CD1c-positive myeloid dendritic cell (primary cell): ENCODE results near the gene TMEM213.

Experiments used
- DNase-seq: peaks from one replicate; pipeline ENCODE4 v3.0.0-alpha.2; 2016; ENCODE audit errors: extremely low spot score

TMEM213 gene

DNA sequence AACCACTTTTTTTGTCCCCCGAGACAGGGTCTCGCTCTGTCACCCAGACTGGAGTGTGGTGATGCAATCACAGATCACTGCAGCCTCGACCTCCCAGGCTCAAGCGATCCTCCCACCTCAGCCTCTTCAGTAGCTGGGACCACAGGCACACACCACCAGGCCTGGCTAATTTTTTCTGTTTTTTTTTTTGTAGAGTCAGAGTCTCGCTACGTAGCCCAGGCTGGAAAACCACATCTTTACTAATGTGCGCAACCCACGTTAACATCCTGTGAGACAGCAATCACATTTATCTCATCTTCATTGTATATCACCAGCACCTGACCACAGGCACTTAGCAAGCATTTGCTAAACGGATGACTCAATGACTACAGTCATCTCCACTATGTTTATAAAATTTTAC lies 78.0 kb downstream of the TMEM213 start:
- peak; percentile 31 for DNase-seq

- DNase-seq = no peak
Observed at GRCh38 chr7:138876326-138876725, 78.5 kb downstream of the TMEM213 start.

- DNase-seq = no peak
Observed at GRCh38 chr7:138878051-138878450, 80.3 kb downstream of the TMEM213 start.

- DNase-seq = no peak
Observed at GRCh38 chr7:138878856-138879255, 81.1 kb downstream of the TMEM213 start.

DNA sequence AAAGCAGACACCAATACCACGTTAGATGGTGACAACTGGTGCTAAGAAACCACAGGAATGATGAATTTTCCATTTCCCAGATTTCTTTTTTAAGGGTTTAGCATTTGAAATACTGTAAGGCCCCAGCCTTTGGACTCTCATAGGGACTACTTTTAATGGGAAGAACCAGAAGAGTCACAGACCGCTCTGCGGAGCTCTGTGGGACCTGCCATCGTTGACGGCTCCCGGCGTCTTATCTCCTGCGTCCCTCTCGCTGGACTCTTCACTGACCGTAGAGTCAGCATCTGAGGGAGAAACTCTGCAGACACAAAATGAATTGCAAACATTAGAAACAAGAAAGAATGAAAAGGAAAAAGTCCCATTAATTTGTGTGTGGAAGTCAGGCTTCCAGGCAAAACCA lies 81.6 kb downstream of the TMEM213 start:
- no peak for DNase-seq

DNA sequence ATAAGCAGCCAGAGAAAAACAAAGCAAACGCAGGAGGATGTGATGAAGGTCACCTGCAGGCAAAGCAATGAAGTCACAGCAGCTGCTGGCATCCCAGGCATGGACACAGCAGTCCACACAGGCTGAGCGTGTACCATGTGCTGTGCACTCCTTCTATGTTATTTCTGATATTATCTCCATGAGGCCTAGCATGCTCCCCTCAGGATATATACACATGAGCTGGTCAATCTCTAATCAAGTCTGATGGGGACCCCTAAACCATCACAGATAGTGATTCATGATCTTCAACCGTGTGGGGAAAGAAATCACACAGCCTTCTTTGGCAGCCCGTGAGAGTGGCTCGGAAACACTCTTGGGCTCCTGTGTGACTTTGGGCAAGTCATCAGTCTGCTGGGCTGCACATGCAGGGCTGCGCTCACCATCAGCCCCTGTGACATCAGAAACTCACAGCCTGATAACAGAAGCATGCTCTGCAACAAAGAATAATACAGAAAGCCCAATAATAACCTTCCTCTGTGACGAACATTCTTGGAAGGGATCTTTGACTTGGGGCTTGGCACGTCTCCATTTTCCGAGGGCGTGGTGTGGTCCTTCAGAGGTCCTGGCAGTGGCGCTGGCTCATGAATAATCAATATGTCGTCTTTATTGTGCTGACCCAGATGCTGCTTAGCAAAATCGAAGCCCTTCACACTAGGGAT lies 83.2 kb downstream of the TMEM213 start:
- DNase-seq = no peak

DNA sequence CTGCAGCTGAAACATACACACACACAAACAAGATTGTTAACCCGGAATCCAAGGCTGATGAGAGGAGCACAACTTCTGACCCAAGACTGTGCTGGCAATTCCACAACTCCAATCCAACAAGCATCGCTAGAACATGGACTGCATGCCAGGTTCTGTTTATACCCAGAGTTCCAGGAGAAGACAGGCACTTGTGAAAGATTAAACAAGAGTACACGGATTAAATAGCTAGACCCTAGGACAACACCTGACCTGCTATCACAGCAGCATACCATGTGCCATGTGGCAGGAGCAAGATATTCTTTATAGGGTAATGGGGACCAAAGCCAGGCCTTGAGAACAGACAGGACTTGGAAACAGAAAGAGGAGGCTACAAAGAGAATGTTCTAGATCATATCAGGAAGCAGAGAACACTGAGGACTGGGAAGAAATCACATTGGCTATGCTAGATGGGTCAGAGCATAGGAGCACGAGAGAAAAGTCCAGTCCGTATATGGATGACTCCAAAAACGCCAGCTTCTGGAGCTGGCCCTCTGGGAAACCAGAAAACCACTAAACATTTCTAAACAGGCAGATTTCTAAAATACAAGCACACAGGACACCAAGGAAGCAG lies 83.9 kb downstream of the TMEM213 start:
- no peak for DNase-seq

DNA sequence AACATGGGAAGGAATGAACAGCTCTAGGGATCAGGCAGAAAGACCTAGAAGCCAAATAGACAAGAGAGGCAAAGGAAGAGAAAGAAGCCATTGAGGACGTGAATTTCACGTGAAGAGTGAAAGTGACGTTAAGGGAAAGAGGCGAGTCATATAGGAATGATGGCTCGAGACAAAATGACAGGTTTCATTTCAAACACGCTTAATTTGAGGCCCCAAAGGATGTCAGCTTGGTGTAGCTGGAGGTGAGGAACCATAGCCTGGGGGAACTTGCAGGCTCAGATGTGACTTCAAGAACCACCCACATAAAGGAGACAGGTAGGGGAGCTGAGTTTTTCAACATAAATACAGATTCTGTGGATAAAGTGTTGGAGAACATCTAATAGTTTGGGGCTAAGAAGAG lies 84.5 kb downstream of the TMEM213 start:
- no peak for DNase-seq

- no peak for DNase-seq
Observed at GRCh38 chr7:138885383-138886147, 87.8 kb downstream of the TMEM213 start.

GRCh38 chr7:138886501-138886917 lies 88.7 kb downstream of the TMEM213 start:
- DNase-seq = peak; percentile 85

DNA sequence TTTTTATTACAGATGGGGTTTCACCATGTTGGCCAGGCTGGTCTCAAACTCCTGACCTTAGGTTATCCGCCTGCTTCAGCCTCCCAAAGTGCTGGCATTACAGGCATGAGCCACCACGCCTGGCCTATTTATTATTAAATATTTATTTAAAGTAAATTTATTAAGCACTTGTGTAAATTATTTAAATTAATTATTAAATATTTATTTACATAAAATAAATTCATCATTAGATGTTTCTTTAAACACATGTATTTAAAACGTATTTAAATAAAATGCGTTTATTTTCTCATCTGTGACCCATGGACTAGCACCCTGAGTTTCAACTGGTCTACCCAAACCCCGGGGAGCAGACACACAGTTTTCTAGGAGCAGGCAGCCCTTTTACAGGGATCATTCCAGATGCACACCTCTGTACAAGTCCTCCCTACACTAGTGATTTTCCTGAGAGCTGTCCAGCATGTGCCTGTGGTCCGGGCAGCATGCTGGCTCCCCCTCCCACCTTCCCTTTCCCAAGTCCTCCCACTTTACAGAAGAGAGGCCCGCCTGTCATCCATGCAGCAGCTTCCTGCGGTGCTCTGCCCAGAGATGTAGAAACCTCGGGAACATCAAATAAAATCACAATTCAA lies 89.4 kb downstream of the TMEM213 start:
- no peak for DNase-seq
